HCT116 (cell line): ENCODE data around the gene SFXN1. TPM values are rescaled to one million over a fixed set of nuclear protein-coding genes. Genes with fewer than 3 reads are reported as not detected.
"Not testable (repeated sequence)": the region's sequence is repeated elsewhere in the genome, so short reads cannot be mapped to it uniquely, and the experiment has no call there.

ENCODE experiments used
- ATAC-seq: fragments of 200-7000 bp; cut with Tn5 transposase; 2 replicates; pipeline ENCODE4 v1.9.1; 2020; ENCODE audit warnings: mild to moderate bottlenecking, moderate library complexity
- BruUV-seq: library from RNA; stranded (reverse); fragments of 400-500 nt; replicated peaks from 2 replicates; lab custom pipeline; 2021; lab: Mats Ljungman, UMichigan
- CTCF ChIA-PET: fragments of 300-600 bp; sonication (Branson Sonifier 250); formaldehyde crosslinking; loops from one replicate; lab custom pipeline; 2021; ENCODE audit warnings: antibody characterized with exemption; lab: Charles Lee
- POLR2A ChIA-PET: fragments of 300-600, 350-600 bp; sonication (Branson Sonifier 250); formaldehyde crosslinking; loops from one replicate; lab custom pipeline; 2021; ENCODE audit warnings: antibody characterized with exemption; lab: Charles Lee
- RAD21 ChIA-PET, 2 experiments: fragments of 300-600 bp; sonication (Branson Sonifier 250); formaldehyde crosslinking; loops; one replicate each; lab custom pipeline; 2023; ENCODE audit warnings: low total read pairs in 2 of 2; ENCODE audit not compliant: uncharacterized antibody in 2 of 2, unreplicated experiment in 2 of 2, low non-redundant PET in 1 of 2; lab: Charles Lee
- DNase-seq: peaks from one replicate; pipeline ENCODE4 v3.0.0-alpha.2; 2010; ENCODE audit warnings: low read depth, low spot score
- H2AFZ ChIP-seq: fragments of 200-600 bp; shearing (Covaris generic), sonication (generic); 2 replicates; pipeline ENCODE4 v1.6.1; 2017; ENCODE audit warnings: low read depth, mixed run types, mixed read lengths, antibody characterized with exemption, low read length; ENCODE audit not compliant: poor library complexity, severe bottlenecking
- H3K27ac ChIP-seq: 2 replicates; pipeline ENCODE4 v1.5.1; 2012; ENCODE audit warnings: low read depth, low read length
- H3K27me3 ChIP-seq: fragments of 200-600 bp; sonication (generic); 2 replicates; pipeline ENCODE4 v1.6.1; 2016; ENCODE audit warnings: mixed run types, low read length, mixed read lengths; ENCODE audit not compliant: insufficient read depth
- H3K36me3 ChIP-seq, 2 experiments: fragments of 200-500 bp in 1 of 2; fragments of 200-600 bp in 1 of 2; sonication (Bioruptor generic) in 1 of 2; sonication (generic) in 1 of 2; 2 replicates each; pipeline versions ENCODE4 v1.5.1 to v1.6.1; 2014 to 2016; ENCODE audit warnings: low read length in 2 of 2, inconsistent platforms in 1 of 2, mixed read lengths in 1 of 2, mixed run types in 1 of 2; ENCODE audit not compliant: insufficient read depth in 2 of 2, control insufficient read depth in 1 of 2
- H3K4me1 ChIP-seq, 2 experiments: fragments of 200-600 bp in 1 of 2; sonication (generic) in 1 of 2; 2 replicates each; pipeline versions ENCODE4 v1.5.1 to v1.6.1; 2012 to 2017; ENCODE audit warnings: low read length in 2 of 2, inconsistent platforms in 1 of 2, mild to moderate bottlenecking in 1 of 2, mixed read lengths in 1 of 2, mixed run types in 1 of 2, moderate library complexity in 1 of 2; ENCODE audit not compliant: insufficient read depth in 2 of 2, control insufficient read depth in 1 of 2
- H3K4me2 ChIP-seq: fragments of 200-600 bp; sonication (generic); 2 replicates; pipeline ENCODE4 v1.6.1; 2017; ENCODE audit warnings: mixed run types, low read length, mixed read lengths
- H3K4me3 ChIP-seq, 2 experiments: fragments of 200-600 bp in 1 of 2; sonication (generic) in 1 of 2; replicated peaks in 1 of 2; 2 replicates each; pipeline ENCODE4 v1.5.1; 2011 to 2016; ENCODE audit warnings: low read length in 2 of 2, control low read depth in 1 of 2, low read depth in 1 of 2, mild to moderate bottlenecking in 1 of 2, mixed read lengths in 1 of 2, mixed run types in 1 of 2
- H3K79me2 ChIP-seq: fragments of 200-600 bp; sonication (generic); 2 replicates; pipeline ENCODE4 v1.6.1; 2017; ENCODE audit warnings: mild to moderate bottlenecking, mixed run types, low read length, moderate library complexity, mixed read lengths; ENCODE audit not compliant: insufficient read depth
- H3K9ac ChIP-seq: fragments of 200-600 bp; sonication (generic); 2 replicates; pipeline ENCODE4 v1.6.1; 2016; ENCODE audit warnings: low read length, mixed read lengths
- H3K9me2 ChIP-seq: fragments of 200-600 bp; sonication (generic), shearing (Covaris generic); 2 replicates; pipeline ENCODE4 v1.6.1; 2017; ENCODE audit warnings: mixed run types, mild to moderate bottlenecking, moderate library complexity; ENCODE audit not compliant: insufficient read depth
- H3K9me3 ChIP-seq, 2 experiments: fragments of 200-500 bp in 1 of 2; fragments of 200-600 bp in 1 of 2; sonication (Bioruptor generic) in 1 of 2; sonication (generic) in 1 of 2; 2 replicates each; pipeline ENCODE4 v1.6.1; 2014 to 2017; ENCODE audit warnings: low read length in 2 of 2, mixed read lengths in 2 of 2, inconsistent platforms in 1 of 2, low read depth in 1 of 2, mild to moderate bottlenecking in 1 of 2, mixed run types in 1 of 2, moderate library complexity in 1 of 2; ENCODE audit not compliant: control insufficient read depth in 1 of 2, insufficient read depth in 1 of 2
- H4K20me1 ChIP-seq: fragments of 200-600 bp; sonication (generic), shearing (Covaris generic); 2 replicates; pipeline ENCODE4 v1.6.1; 2017; ENCODE audit warnings: mixed run types, mild to moderate bottlenecking, moderate library complexity; ENCODE audit not compliant: insufficient read depth
- CBX3 ChIP-seq: IDR thresholded peaks from 2 replicates; pipeline ENCODE4 v1.6.1; 2012; ENCODE audit warnings: low read depth
- CTCF ChIP-seq, 3 experiments: fragments of 200-600 bp in 1 of 3; sonication (generic) in 1 of 3; IDR thresholded peaks in 2 of 3; conservative IDR thresholded peaks in 1 of 3; 2 replicates each; pipeline ENCODE4 v1.5.1; 2012 to 2017; ENCODE audit warnings: low read depth in 2 of 3, low read length in 2 of 3, antibody characterized with exemption in 1 of 3, borderline replicate concordance in 1 of 3, control low read depth in 1 of 3, mild to moderate bottlenecking in 1 of 3, mixed read lengths in 1 of 3, mixed run types in 1 of 3, moderate library complexity in 1 of 3; ENCODE audit not compliant: insufficient read depth in 1 of 3
- EZH2 ChIP-seq: fragments of 200-600 bp; sonication (generic); IDR thresholded peaks from 2 replicates; pipeline ENCODE4 v1.6.1; 2017; ENCODE audit warnings: antibody characterized with exemption, mixed run types
- FOSL1 ChIP-seq: IDR thresholded peaks from 2 replicates; pipeline ENCODE4 v1.6.1; 2012; ENCODE audit warnings: low read depth
- POLR2AphosphoS5 ChIP-seq: IDR thresholded peaks from 2 replicates; pipeline ENCODE4 v1.6.1; 2011; ENCODE audit warnings: mild to moderate bottlenecking, low read depth, low read length, moderate library complexity
- RAD21 ChIP-seq: IDR thresholded peaks from 2 replicates; pipeline ENCODE4 v1.6.1; 2012; ENCODE audit warnings: low read depth, mild to moderate bottlenecking
- YY1 ChIP-seq: IDR thresholded peaks from 2 replicates; pipeline ENCODE4 v1.6.1; 2011; ENCODE audit warnings: low read length, low read depth, moderate library complexity, mild to moderate bottlenecking; ENCODE audit not compliant: insufficient replicate concordance; ENCODE audit errors: extremely low read depth
- ZFX ChIP-seq: fragments of 450-650 bp; IDR thresholded peaks from 2 replicates; pipeline ENCODE4 v1.6.1; 2017
- ZNF274 ChIP-seq: fragments of 200-500 bp; sonication (Bioruptor generic); IDR thresholded peaks from 2 replicates; pipeline ENCODE4 v1.6.1; 2014; ENCODE audit warnings: mild to moderate bottlenecking, low read depth, low read length, inconsistent platforms
- intact Hi-C: fragments of 100-400 bp; cut with micrococcal nuclease; formaldehyde crosslinking; loops from 2 replicates; pipeline ENCODE4 v1.10.0; 2022
- total RNA-seq: library from RNA; stranded (reverse); gene quantifications from one replicate; pipeline ENCODE4 v1.2.1, GENCODE V29; 2021; ENCODE audit not compliant: unreplicated experiment

The SFXN1 gene
- total RNA-seq, 1 experiment from 2014 or later: 145 TPM

DNA sequence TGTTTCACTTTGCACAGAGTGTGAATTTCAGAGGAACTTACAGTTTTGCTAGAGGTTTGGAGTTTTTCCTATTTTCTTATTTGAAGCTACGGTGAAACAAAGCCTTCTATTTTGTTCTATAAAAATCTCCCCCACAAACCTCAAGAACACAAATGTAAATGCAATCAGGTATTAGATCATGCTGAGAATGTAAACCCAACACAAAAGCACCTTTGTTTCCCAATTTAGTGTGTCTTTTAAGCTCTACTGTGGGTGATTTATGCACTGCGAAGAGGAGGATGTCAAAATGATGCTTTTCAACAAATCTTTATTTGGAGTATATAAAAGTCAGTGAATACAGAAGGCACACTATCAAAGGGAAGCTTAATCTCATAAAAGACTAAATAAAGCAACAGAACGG lies 30.1 kb upstream of the SFXN1 start:
- no peak overlapping the region for H3K4me2 ChIP-seq
- RAD21 ChIA-PET: no interaction called here
- no peak for DNase-seq

DNA sequence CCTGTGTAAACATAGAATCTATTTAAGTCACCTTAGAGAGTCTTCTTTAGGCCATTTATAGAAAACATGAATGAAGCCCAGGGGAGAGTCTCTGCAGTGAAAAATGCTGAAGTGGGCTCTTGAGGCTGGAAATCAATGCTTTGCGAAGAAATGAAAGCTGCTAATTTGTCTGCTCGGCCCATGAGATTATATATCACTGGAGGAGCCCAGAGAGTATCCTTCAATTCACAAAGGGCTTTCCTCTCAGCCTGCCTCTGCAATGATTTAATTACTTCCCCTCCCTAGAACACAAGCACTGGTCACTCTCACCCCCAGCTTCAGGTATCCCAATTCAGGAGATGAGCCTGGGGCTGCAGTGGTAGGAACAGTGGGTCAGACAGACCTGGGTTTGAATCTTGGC lies 26.2 kb upstream of the SFXN1 start:
- no peaks in the 10 kb centered on the region for H3K36me3 ChIP-seq
- intact Hi-C loops: no loop called here
- peaks cover 0 to 7% of the 10 kb centered on the region in 2 experiments; a peak in 1 of 4 replicates for H3K4me1 ChIP-seq
- DNase-seq (no peak), ATAC-seq (no peak)
- no peaks in the 10 kb centered on the region for H3K9me3 ChIP-seq
- BruUV-seq: no TSS peak
- no peak overlapping the region for H3K27ac ChIP-seq
- ChIA-PET POLR2A (no interaction called here), RAD21 (no interaction called here), CTCF (interaction anchor here (1.8 kb wide), 1 partner anchor 12 kb away, joined by 4 read pairs; no protein-coding TSS in a partner anchor)
- TF ChIP-seq POLR2AphosphoS5 (no peak), CBX3 (no peak), ZNF274 (no peak), RAD21 (no peak), EZH2 (no peak), ZFX (no peak), FOSL1 (no peak)
- H3K79me2 ChIP-seq: no peaks in the 10 kb centered on the region
- no peak overlapping the region for H3K4me3 ChIP-seq
- H4K20me1 ChIP-seq: no peaks in the 10 kb centered on the region
- no peak overlapping the region for H2AFZ ChIP-seq
- H3K9me2 ChIP-seq: no peaks in the 10 kb centered on the region
- H3K9ac ChIP-seq: no peak overlapping the region
- H3K27me3 ChIP-seq: peaks cover 10% of the 10 kb centered on the region; the same call in 1 of the 2 replicates
- H3K4me2 ChIP-seq: no peak overlapping the region

More for the DNA sequence above, 30.1 kb upstream of the SFXN1 start:
- ChIA-PET CTCF (interaction anchor here (1.1 to 1.5 kb wide), 2 partner anchors 16 to 497 kb away, joined by 3 read pairs; no protein-coding TSS in a partner anchor), POLR2A (no interaction called here)
- Histone ChIP-seq H2AFZ (no peak overlapping the region), H3K9me3 (no peaks in the 10 kb centered on the region), H3K27me3 (peaks cover 10% of the 10 kb centered on the region; the same call in 1 of the 2 replicates), H3K79me2 (no peaks in the 10 kb centered on the region), H3K4me1 (peaks cover 9% of the 10 kb centered on the region in 2 experiments; a peak in 2 of 4 replicates), H3K9me2 (no peaks in the 10 kb centered on the region), H4K20me1 (no peaks in the 10 kb centered on the region), H3K4me3 (no peak overlapping the region), H3K9ac (no peak overlapping the region), H3K27ac (no peak overlapping the region), H3K36me3 (no peaks in the 10 kb centered on the region)
- TF ChIP-seq CTCF (IDR thresholded peaks at IDR 0.05 in 2 of 3, conservative IDR thresholded peaks at IDR 0.05 in 1 of 3; ENCODE audit: borderline replicate concordance in 1 of 3, insufficient read depth in 1 of 3, low read depth in 2 of 3, low read length in 2 of 3): no peak
- no peak for TF ChIP-seq CBX3
- TF ChIP-seq YY1: no peak
- TF ChIP-seq ZFX: no peak
- no peak for TF ChIP-seq FOSL1
- no TSS peak for BruUV-seq
- intact Hi-C loops: no loop called here
- ATAC-seq: no peak

- CTCF ChIA-PET, POLR2A ChIA-PET, H3K9ac ChIP-seq: not testable (repeated sequence)
These were observed 24.0 kb upstream of the SFXN1 start for GRCh38 chr5:175454338-175454737.

More at GRCh38 chr5:175454338-175454737, 24.0 kb upstream of the SFXN1 start:
- H3K4me3 ChIP-seq, H3K4me1 ChIP-seq, intact Hi-C loops, H3K9me3 ChIP-seq, ATAC-seq, BruUV-seq, DNase-seq, H2AFZ ChIP-seq, H4K20me1 ChIP-seq, H3K79me2 ChIP-seq, RAD21 ChIA-PET, H3K4me2 ChIP-seq, H3K27ac ChIP-seq, H3K36me3 ChIP-seq, H3K9me2 ChIP-seq: not testable (repeated sequence)
- peaks cover 10% of the 10 kb centered on the region; the same call in 1 of the 2 replicates for H3K27me3 ChIP-seq
